GM10266 (cell line): ENCODE measurements around the gene PPP1R3G.

Experiments used
- DNase-seq: peaks from one replicate; pipeline ENCODE4 v3.0.0; 2012; ENCODE audit errors: extremely low spot score
- TF ChIP-seq, protein P1 (sequence below): IDR thresholded peaks from 2 replicates; pipeline ENCODE4 v1.5.1; 2012; ENCODE audit warnings: mild to moderate bottlenecking, low read depth; ENCODE audit not compliant: control insufficient read depth, insufficient read depth; ENCODE audit errors: missing control alignments

PPP1R3G gene

DNA sequence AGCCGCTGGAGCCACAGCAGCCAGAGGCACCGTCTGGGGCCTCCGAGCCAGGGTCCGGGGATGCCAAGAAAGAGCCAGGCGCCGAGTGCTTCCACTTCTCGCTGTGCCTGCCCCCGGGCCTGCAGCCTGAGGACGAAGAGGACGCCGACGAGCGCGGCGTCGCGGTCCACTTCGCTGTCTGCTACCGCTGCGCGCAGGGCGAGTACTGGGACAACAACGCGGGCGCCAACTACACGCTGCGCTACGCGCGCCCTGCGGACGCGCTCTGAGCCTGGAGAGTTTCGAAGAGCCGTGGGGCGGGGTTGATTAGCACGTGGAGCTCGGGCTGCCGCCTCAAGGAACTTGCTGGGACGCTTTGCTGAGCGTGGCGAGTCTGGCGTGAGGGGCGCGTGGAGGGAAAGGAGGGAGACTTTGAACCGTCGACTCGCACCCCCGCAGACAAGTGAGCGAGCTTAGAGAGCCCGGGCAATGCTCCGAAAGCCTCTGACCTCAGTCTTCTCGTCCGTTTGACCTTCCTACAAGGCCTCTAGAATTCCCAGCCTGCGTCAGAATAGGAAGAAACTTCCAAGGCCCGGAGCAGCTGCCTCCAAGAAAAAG, 1.3 kb downstream of the PPP1R3G start:
- DNase-seq: no peak
- TF ChIP-seq, protein P1, sequence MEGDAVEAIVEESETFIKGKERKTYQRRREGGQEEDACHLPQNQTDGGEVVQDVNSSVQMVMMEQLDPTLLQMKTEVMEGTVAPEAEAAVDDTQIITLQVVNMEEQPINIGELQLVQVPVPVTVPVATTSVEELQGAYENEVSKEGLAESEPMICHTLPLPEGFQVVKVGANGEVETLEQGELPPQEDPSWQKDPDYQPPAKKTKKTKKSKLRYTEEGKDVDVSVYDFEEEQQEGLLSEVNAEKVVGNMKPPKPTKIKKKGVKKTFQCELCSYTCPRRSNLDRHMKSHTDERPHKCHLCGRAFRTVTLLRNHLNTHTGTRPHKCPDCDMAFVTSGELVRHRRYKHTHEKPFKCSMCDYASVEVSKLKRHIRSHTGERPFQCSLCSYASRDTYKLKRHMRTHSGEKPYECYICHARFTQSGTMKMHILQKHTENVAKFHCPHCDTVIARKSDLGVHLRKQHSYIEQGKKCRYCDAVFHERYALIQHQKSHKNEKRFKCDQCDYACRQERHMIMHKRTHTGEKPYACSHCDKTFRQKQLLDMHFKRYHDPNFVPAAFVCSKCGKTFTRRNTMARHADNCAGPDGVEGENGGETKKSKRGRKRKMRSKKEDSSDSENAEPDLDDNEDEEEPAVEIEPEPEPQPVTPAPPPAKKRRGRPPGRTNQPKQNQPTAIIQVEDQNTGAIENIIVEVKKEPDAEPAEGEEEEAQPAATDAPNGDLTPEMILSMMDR: no peak

- no peak for DNase-seq
- TF ChIP-seq, protein P1: no peak
Measured at GRCh38 chr6:5087389-5087788, 2.2 kb downstream of the PPP1R3G start.

DNA sequence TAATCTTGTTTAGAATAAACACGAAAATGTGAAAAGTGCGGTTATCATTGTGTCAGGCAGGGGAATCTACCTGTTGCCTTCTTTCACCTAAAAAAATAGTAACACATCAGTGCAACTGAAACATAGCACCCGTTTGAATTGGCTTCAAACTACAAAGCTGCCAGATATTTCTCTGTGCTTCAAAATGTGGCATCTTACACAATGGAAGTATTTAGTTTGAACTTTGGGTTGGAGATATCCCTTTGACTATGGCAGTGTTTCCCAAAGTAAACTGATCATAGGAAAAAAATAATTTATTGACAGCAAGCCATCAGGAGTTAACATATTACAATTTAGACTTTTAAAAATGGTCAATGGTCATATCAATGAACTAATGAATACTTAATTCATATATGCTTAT, 3.6 kb downstream of the PPP1R3G start:
- TF ChIP-seq, protein P1: no peak
- DNase-seq: no peak

GRCh38 chr6:5089481-5090438, 4.6 kb downstream of the PPP1R3G start:
- no peak for DNase-seq
- TF ChIP-seq, protein P1: no peak

DNA sequence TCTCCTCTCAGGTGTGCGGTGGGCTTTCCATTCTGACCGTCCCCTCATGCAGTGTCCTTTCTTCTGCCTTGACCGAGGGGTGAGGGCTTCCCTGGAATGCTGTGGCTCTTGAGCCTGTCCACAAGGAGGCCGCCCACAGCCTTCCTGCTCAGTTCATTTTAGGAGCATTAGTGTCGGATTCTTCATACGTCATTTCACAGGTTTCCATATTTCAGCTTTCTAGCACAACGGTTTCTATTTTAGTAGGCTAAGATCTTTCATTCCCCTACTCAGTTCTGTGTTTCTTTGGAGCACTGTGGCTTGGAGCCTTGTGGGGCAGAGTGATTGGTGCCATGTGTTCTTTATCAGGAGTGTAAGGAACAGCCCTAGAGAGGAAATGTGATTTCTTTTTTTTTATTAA, 5.5 kb downstream of the PPP1R3G start:
- TF ChIP-seq, protein P1: no peak

DNA sequence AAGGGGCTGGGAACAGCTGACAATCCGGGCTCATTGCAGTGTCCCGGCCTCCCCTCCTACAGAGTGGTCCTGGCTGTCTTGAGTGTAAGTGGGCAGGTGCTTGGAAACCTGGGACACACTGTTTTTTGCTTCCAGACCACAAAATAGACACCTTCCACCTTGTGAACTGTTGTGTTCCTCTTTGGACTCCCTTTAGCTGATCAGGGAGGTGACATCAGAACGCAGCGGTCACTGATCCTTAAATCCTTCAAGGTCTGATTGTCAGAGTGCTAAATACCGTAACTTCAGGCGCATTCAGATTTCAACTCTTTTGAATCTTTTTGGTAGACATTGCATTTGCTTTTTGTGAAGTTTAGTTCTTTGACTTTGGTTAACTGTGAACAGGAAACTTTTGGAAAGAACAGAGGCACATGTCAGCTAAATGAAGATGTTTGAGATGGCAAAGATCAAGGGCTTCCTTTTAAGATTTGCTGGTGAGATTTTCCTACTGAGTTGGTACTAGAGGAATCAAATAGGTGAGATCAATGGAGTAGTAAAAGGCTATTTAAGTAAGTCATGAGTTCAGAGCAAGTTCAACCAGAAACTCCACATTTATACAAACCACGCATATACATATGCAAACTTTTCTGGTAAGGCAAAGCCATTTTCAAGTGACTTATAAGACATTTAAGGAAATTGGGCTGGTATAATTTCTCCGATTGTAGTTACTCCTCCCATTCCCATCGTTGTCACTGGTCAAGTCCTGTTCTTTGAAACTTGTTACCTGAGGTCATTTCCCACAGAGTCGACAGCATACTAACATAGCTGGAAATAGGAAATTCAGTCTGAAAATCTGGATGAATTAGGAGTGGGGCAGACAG, 6.3 kb downstream of the PPP1R3G start:
- DNase-seq: peak; percentile 34
- TF ChIP-seq, protein P1: no peak

More for the DNA sequence above, 5.5 kb downstream of the PPP1R3G start:
- DNase-seq: peak; percentile 33
